Measurements from ENCODE around the gene MSL3B.

Gene MSL3B

DNA sequence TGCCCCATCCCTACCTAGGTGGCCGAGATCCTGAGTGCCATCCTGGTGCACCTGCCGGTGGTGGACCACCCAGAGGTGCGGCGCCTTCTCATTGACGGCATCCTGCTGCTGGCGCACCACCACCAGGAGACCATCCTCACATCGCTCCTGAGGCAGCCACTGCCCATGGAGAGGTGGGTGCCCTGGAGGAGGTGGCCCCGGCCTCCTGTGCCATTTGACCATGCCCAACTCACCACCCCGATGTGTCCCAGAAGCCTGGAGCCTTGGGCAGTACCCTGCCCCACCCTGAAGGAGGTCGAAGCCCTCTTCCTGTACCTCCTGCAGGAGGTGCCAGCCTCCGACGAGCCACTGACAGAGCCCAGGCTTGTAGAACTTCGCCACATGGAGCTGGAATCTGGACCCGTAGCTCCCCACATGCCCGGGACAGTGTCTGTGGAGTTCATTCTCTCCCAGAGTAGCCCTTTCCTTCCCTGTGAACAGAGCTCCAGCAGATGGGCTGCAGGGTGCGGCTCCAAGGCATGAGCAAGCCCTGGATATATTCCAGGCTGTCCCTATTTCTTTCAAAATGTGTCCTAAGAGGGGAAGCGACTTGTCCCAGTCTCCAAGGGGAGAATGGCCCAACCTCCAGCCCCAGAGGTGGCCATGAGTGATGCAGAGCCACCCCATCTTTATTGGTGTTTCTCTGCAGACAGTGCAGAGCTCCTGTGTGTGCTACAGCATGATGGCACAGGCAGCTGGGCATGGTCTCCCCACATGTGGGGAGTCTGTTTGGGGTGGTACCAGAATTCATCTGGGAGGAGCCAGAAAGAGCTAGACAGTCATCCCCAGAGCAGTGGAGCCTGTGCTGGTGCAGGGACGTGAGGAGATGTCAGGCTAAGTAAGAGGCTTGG, 48.1 kb downstream of the MSL3B start:
- peak; percentile 32; the same call in 1 of the 2 replicates for ATAC-seq
- Histone ChIP-seq H3K9me3 (ENCODE audit: control insufficient read depth, insufficient read depth, low read depth, low read length) (no peaks in the 10 kb centered on the region), H3K4me3 (ENCODE audit: low read depth in 2 of 2, low read length in 2 of 2) (no peak overlapping the region), H3K27me3 (ENCODE audit: control insufficient read depth, insufficient read depth, low read length) (no peaks in the 10 kb centered on the region), H3K36me3 (ENCODE audit: control insufficient read depth, insufficient read depth, low read length) (no peaks in the 10 kb centered on the region), H3K4me1 (ENCODE audit: control insufficient read depth, insufficient read depth, low read length) (no peaks in the 10 kb centered on the region), H3K27ac (ENCODE audit: low read length) (no peak overlapping the region)
- ChIA-PET POLR2A (no interaction called here), CTCF (no interaction called here)
- DNase-seq (ENCODE audit: low read depth, low spot score): no peak
- TF ChIP-seq, protein P1, sequence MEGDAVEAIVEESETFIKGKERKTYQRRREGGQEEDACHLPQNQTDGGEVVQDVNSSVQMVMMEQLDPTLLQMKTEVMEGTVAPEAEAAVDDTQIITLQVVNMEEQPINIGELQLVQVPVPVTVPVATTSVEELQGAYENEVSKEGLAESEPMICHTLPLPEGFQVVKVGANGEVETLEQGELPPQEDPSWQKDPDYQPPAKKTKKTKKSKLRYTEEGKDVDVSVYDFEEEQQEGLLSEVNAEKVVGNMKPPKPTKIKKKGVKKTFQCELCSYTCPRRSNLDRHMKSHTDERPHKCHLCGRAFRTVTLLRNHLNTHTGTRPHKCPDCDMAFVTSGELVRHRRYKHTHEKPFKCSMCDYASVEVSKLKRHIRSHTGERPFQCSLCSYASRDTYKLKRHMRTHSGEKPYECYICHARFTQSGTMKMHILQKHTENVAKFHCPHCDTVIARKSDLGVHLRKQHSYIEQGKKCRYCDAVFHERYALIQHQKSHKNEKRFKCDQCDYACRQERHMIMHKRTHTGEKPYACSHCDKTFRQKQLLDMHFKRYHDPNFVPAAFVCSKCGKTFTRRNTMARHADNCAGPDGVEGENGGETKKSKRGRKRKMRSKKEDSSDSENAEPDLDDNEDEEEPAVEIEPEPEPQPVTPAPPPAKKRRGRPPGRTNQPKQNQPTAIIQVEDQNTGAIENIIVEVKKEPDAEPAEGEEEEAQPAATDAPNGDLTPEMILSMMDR (IDR thresholded peaks at IDR 0.05): no peak
- TF ChIP-seq SIN3A (IDR thresholded peaks at IDR 0.05; ENCODE audit: borderline replicate concordance, insufficient read depth, low read depth, low read length) (no peak), TCF7L2 (IDR thresholded peaks at IDR 0.05; ENCODE audit: low read depth, low read length) (no peak), POLR2AphosphoS5 (IDR thresholded peaks at IDR 0.05; ENCODE audit: low read depth, low read length) (no peak)
- TF ChIP-seq, protein P2, sequence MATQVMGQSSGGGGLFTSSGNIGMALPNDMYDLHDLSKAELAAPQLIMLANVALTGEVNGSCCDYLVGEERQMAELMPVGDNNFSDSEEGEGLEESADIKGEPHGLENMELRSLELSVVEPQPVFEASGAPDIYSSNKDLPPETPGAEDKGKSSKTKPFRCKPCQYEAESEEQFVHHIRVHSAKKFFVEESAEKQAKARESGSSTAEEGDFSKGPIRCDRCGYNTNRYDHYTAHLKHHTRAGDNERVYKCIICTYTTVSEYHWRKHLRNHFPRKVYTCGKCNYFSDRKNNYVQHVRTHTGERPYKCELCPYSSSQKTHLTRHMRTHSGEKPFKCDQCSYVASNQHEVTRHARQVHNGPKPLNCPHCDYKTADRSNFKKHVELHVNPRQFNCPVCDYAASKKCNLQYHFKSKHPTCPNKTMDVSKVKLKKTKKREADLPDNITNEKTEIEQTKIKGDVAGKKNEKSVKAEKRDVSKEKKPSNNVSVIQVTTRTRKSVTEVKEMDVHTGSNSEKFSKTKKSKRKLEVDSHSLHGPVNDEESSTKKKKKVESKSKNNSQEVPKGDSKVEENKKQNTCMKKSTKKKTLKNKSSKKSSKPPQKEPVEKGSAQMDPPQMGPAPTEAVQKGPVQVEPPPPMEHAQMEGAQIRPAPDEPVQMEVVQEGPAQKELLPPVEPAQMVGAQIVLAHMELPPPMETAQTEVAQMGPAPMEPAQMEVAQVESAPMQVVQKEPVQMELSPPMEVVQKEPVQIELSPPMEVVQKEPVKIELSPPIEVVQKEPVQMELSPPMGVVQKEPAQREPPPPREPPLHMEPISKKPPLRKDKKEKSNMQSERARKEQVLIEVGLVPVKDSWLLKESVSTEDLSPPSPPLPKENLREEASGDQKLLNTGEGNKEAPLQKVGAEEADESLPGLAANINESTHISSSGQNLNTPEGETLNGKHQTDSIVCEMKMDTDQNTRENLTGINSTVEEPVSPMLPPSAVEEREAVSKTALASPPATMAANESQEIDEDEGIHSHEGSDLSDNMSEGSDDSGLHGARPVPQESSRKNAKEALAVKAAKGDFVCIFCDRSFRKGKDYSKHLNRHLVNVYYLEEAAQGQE (IDR thresholded peaks at IDR 0.05; ENCODE audit: insufficient read depth in 1 of 2, low read depth in 2 of 2, low read length in 1 of 2): no peak
- BruUV-seq (replicated peaks): no TSS peak
- intact Hi-C loops (cut with micrococcal nuclease; ENCODE audit: unreplicated experiment): no loop called here
- in situ Hi-C loops (cut with HindIII; ENCODE audit: low pct_unique_long_range_greater_than_20kb, low sequenced_read_pairs): no loop called here

DNA sequence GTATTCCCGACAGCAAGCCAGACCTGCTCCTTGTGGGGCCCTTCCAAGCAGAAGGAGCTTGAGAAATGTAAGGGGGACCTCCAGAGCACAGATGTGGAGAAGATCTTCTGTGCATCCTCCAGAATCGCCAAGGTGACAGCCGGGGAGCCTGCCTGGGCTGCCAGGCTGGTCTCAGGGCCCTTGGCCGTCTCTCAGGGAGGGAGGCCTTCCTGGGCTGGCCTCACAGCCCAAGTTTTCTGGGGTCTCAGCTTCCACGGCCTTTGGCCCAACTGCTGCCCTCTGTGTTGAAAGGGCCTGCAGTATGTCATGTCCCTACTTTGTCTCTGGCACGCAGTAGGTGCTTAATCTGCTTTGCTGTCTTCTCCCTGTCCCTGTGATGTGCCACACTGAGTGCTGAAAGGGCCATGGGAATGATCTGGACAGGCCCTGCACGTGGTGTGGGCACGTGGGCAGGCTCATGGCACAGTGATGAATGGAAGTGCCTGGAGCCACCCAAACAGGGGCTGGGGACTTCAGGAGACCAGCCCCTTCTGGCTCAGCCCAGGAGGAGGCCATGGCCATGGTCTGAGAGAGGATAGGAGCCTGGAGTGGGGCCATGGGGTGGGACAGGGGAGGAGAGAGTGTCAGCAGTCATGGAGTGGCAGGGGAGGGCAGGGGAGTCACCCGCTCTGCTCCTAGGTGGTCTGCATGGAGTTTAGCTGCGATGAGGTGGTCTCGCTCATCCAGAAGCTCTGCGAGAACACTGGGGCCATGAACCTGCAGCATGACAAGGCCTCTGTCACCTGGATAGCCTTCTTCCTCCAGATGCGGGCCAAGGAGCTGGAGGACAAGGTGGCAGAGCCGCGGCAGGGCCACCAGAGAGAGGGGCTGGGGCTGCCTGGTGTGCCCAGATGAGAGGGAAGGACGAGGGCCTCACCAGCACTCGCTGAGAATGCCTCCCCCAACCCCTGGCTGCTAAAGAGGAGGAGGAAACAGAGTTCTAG, 49.3 kb downstream of the MSL3B start:
- no peak overlapping the region for H3K27ac ChIP-seq (ENCODE audit: low read length)
- CTCF ChIA-PET: no interaction called here
- no peaks in the 10 kb centered on the region for H3K9me3 ChIP-seq (ENCODE audit: control insufficient read depth, insufficient read depth, low read depth, low read length)
- H3K4me3 ChIP-seq (ENCODE audit: low read depth in 2 of 2, low read length in 2 of 2): no peak overlapping the region
- no peak for TF ChIP-seq SIN3A (IDR thresholded peaks at IDR 0.05; ENCODE audit: borderline replicate concordance, insufficient read depth, low read depth, low read length)
- TF ChIP-seq, protein P2 (IDR thresholded peaks at IDR 0.05; ENCODE audit: insufficient read depth in 1 of 2, low read depth in 2 of 2, low read length in 1 of 2): no peak
- TF ChIP-seq, protein P1 (IDR thresholded peaks at IDR 0.05): no peak
- TF ChIP-seq POLR2AphosphoS5 (IDR thresholded peaks at IDR 0.05; ENCODE audit: low read depth, low read length): no peak
- no peak for TF ChIP-seq TCF7L2 (IDR thresholded peaks at IDR 0.05; ENCODE audit: low read depth, low read length)
- intact Hi-C loops (cut with micrococcal nuclease; ENCODE audit: unreplicated experiment): no loop called here
- in situ Hi-C loops (cut with HindIII; ENCODE audit: low pct_unique_long_range_greater_than_20kb, low sequenced_read_pairs): no loop called here
- no peak for ATAC-seq
- H3K27me3 ChIP-seq (ENCODE audit: control insufficient read depth, insufficient read depth, low read length): no peaks in the 10 kb centered on the region
- no peak for DNase-seq (ENCODE audit: low read depth, low spot score)
- POLR2A ChIA-PET: no interaction called here
- no peaks in the 10 kb centered on the region for H3K36me3 ChIP-seq (ENCODE audit: control insufficient read depth, insufficient read depth, low read length)
- no peaks in the 10 kb centered on the region for H3K4me1 ChIP-seq (ENCODE audit: control insufficient read depth, insufficient read depth, low read length)
- no TSS peak for BruUV-seq (replicated peaks)
